HS-27A (cell line): Measurements from ENCODE around the gene RTL1.

Experiments used
- DNase-seq: peaks from one replicate; pipeline ENCODE4 v3.0.0-alpha.2; 2012; ENCODE audit warnings: low read depth, missing footprints

RTL1 gene

DNA sequence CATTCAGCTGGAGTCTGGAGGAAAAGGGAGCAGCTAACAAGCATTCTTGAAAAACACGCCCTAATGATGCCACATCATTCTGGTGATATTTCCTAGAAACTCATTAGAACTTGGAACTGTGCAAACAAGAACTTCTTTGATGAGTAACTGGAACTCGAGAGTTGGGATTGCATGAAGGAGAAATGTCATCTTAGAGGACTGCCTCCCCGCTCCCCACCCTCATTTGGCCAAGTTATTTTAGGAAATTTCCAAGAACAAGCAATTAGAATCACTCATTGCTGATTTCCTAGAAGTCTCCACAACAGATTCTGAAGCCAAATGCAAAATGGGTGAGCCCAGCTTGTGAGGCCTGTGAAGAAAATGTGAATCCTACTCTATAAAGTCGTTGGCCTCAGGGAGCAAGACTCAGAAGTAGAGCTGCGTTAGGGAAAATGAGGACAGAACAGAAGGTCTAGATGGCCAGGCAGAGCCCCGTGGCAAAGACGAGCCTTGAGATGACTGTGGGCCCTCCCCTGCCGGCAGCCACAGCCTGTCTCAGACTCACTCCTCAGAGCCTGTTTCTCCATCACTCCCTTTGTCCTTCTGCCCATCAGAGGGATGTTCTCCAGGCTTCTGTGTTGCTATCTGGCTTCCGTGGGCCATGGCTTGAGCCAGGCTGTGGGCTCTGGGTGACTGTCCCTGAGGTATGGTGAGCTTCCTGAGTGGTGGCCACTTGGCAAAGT is 38.4 kb downstream of the RTL1 start:
- no peak for DNase-seq

DNA sequence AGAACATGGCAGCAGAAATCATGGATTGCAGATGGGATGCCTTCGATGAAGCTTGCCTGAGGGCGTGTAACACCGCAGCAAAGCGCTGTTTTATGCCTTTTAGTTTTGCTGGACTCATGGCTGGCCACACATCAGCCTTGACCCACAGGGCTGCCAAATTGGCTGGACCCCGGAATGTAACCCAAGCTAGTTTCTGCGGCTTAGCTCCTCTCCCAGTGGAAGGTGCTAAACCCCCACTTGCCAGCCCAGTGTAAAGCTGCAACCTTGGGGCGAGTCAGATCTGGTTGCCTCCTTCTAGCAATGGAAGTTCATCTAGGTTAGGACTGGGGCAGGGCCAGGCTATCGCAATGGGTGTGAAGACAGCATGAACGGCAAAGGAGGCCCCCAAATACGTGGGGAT is 39.3 kb downstream of the RTL1 start:
- DNase-seq, result no peak

DNA sequence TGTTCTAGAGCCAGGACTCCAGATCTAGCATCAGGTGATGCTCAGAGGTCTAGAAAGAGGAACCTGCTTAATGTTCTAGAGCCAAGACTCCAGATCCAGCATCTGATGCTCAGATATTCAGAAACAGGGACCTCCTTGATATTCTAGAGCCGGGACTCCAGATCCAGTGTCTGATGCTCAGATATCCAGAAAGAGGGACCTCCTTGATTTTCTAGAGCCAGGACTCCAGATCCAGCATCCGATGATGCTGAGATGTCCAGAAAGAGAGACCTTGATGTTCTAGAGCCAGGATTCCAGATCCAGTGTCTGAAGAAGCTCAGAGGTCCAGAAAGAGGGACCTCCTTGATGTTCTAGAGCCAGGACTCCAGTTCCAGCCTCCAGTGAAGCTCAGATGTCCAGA is 40.7 kb downstream of the RTL1 start:
- DNase-seq, result no peak

DNA sequence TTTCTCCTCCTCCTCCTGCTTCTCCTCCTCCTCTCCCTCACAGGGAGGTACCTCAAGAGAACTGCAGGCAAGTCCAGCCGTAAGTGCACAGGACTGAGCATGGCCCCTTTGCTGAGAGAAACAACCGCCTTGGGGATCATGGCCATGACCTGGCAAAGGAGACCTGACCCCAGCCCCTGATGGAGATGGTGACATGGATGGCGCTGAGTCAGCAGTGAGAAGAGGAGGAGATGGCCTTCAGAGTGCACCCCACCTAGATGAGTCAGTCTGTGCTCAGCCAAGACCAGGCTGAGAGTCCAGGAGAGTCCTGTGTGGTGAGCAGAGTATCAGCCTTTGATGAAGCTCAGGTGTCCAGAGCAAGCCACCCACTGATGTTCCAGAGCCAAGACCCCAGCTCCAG is 41.2 kb downstream of the RTL1 start:
- no peak for DNase-seq

DNA sequence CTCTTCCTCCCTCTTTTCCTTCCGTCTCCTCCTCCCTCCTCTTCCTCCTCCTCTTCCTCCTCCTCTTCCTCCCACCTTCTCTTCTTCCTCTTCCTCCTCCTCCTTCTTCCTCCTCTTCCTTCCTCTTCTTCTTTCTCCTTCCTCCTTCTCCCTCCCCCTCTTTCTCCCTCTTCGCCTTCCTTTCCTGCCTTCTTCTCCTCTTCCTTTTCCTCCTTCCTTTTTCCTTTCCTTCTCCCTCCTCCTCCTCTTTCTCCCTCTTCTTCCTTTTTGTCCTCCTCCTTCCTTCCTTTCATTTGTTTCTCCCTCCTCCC is 41.6 kb downstream of the RTL1 start:
- no peak for DNase-seq

DNA sequence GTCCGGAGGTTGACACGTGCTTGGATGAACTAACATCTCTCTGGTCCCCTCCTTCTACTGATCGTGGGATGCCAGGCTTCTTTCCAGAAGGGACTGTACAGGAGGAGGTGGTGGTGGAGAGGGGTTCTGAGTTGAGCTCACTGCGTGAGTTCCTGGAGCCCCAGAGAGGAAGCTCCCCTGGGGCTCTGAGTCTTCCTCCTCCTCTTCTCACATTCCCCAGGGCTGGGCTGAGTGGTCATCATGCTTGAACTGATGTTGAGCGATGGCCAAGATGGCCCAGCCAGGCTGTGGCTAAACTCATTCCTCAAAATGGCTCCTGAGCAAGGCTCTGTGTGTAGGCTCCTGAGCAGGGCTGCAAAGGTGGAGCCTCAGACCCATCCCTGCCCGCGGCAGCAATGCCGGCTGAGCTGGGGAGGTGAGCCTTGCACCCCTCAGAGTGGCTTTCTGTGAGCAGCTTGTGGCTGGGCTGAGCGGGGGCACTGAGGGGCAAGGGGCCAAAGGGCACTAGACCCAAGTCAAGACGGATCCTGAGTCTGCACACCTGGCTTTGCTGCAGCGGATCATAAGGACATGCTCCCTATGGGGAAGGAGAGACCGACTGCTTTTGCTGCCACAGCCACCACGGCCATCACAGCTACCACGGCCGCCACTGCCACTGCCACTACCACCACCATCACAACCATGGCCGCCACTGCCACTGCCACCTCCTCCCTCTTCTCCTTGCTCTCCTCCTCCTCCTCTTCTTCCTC is 42.2 kb downstream of the RTL1 start:
- no peak for DNase-seq

DNA sequence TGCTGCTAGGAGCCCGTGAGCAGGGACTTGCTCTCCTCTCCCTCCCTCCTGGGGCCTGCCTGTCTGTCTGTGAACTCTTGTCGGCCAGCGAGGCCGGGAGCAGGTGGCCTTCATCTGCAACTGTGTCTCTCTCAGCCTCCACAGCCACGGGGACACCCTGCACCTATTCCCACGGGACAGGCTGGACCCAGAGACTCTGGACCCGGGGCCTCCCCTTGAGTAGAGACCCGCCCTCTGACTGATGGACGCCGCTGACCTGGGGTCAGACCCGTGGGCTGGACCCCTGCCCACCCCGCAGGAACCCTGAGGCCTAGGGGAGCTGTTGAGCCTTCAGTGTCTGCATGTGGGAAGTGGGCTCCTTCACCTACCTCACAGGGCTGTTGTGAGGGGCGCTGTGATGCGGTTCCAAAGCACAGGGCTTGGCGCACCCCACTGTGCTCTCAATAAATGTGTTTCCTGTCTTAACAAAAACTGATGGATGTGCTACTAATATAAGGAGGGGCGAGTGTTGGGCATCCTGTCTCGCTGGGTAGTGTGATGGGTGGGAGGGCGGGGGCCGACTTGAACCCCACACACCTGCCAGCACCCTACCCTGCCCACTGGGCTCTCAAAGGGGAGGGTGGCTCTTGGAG is 42.9 kb downstream of the RTL1 start:
- no peak for DNase-seq

DNA sequence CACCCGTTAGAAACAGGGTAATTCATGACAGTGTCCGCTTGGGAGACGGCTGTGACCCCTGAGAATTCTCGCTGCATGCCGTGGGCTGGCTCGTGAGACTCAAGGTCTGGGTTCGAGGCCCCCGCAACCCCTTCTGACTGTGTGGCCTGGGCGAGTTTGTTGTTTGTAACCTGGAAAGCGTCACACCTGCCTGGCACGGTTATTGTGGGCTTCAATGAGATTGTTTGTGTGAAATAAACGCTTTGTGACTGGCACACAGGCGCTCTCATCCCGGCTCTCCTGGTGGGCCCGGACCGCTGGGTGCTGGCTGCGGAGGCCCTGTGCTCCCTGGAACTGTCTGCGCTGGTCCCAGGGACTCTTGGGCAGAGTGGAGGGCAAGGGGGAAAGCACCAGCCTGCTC is 43.7 kb downstream of the RTL1 start:
- DNase-seq, result no peak

DNA sequence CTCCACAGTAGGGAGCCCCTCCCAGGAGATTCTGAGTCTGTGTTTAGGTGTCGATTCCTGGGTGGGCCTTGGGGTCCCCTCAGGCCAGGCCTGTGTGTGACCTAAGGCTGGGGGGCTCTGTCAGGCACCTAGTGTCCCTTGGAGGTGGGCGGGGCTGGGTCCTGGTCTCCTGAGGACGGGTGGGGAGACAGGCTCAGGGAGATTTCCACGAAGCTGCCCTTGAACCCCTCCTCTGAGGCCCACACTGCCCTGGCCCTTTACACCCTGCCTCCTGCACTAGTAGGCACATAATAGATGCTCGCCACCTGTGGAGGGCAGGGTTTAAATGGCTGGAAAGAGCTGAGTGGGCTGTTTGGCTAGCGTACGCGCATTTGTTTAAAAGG is 44.7 kb downstream of the RTL1 start:
- DNase-seq, result no peak

DNA sequence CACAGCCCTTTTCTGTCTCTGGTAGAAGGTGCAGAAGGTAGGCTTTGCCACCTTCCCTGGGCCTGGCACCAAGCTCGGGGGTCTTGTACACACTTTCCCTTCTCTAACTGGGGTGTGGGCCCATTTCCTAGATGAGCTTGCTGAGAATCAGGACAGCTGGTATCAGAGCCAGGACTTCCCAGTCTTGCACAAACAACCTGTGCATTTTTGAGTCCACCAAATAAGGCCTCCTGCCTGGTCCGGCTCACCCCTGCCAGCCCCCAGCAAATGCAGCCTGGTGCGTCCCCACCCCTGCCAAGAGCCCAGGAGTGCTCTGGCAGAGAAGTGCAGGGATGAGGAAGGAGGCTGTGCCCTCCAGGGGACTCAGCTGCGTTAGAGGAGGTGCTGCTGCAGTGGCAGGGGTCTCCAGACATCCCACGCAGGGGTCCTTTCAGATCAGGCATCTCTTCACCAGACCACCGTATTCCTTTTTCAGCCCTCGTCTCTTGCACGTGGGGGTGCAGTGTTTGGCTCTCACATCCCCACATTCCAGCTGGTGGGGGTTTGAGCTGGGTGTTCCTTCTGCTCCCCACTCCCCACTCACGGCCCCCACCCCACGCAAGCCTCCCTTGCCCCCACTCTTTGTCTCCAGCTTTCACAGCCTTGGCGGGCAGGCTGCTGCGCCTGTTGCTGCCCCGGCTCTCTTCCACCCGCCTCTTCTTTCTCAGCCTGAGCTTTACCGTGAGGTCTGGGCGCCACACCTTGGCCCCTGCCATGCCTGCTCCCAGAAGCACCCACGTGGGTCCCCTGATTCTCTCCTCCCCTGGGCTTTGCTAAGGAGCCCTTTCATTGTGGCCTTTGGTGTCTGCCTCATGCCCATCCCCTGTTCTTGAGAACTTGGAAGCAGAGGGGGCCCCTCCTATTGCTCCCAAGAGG is 45.3 kb downstream of the RTL1 start:
- no peak for DNase-seq

DNA sequence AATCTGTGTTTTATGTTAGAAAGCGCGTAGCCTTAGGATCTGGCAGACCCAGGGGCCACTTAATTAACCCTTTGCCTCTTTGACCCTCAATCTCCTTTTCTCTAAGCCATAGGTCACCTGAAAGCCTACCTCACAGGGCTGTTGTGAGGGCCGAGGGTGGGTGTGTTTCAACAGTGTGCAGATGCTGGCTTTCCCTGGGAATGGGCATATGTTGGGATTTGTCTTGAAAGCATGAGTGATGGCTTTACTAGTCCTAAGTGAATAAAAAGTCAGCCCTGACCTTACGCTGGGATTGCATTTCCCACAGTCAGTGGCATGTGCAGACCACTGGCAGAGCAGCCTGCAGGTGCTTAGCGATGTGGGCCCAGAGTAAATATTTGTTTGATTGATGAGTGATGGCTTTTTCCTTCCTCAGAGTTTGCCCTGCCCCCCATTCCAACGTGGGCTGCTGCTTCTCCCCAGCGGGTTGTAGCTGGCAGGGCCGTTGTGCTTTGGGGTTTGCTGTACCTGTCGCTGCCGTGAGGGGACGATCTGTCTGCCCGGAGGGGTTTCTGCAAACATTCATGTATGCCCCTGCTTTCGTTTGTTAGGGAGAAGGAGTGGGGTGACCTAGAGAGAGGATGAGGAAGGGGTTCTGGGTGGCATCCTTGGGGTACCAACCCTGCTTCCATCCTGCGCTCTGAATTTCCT is 46.1 kb downstream of the RTL1 start:
- DNase-seq, result no peak

DNA sequence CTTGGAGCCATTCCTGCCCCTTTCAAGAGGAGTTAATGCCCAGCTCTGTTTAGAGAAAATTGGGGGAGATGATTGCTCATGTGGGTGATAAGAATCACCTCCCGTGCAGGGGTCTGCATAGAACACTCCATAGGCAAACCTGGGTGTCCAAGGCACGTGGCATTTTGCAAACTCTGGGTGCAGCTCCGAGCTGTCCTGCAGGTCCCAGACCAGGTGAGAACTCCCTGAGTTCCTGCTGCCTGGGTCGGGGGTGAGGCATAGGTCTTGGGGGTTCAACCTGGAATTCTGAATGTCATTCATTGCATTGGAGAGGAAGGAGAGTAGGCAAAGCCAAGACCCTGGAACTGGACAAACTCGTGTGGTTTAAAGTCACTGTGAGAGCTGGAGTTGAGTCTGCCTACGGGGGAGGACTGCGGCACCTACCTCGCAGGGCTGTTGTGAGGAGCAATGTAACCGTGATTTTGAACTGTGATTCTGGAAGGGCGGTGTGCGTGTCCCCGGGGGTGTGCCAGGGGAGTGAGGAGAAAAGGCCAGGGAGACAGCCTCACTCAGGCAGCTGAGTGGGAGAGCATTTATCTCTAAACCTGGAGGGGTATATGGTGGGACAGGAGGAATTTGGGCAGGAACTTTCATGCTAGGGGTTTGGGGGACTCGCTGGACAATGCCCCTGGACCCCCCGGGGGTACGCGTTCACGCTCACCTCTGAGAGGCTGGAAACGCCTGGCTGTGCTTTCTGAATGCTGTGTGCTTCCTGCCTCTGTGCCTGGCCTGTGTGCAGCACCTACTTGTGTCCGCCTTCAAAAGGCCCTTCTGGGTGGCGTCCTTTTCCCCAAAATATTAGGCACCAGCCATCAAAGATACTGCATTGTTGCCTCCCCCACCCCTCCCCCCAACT is 47.2 kb downstream of the RTL1 start:
- DNase-seq, result no peak

DNA sequence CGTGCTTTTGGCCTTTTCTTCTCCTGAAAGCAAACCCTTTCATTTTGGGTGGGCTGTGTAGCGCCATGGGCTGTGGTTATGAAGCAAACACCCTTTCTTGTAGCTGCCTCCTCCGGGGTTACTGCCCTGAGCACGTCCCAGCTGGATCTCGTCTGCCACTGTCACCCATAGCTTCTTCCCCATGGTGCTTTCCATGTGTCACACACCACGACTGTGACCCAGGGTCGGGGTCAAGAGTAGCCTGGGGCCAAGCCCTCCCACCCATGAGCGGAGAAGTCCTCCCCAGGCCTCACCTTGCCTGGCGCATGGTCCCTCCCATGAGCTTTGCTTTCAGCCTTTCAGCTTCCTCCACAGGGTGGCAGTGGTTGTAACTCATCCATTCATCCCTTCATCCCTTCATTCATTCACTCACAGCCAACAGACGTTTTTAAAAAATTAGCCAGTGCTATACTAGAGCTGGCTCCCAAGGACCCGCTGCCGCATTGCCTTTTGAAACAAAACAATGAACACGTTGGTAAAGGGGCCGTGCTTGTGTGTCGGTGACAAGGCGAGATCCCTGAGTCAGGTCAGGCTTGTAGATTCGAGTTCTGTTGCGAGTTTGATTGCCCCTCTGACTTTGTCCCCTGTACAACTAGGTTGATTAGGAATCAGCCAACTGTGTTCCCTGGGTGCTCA is 48.1 kb downstream of the RTL1 start:
- DNase-seq, result no peak

DNA sequence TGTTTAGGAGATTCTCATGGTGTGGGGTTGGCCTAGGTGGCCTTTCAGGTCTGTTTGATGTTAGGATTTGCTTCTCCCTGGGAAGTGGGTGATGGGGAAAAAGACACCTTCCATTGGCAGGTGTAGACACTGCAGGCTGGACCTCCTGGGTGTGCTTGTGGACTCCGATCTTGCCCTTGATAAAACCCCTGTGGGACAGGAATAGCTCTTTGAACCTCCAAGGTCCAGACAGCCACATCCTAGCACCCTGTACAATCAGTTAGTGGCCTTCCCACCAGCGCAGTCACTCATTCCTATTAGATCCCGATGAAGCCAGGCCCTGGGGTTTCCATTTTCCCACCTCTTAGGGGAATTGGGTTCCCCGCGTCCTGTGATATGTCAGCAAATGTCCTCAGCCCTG is 49.1 kb downstream of the RTL1 start:
- DNase-seq, result no peak

DNA sequence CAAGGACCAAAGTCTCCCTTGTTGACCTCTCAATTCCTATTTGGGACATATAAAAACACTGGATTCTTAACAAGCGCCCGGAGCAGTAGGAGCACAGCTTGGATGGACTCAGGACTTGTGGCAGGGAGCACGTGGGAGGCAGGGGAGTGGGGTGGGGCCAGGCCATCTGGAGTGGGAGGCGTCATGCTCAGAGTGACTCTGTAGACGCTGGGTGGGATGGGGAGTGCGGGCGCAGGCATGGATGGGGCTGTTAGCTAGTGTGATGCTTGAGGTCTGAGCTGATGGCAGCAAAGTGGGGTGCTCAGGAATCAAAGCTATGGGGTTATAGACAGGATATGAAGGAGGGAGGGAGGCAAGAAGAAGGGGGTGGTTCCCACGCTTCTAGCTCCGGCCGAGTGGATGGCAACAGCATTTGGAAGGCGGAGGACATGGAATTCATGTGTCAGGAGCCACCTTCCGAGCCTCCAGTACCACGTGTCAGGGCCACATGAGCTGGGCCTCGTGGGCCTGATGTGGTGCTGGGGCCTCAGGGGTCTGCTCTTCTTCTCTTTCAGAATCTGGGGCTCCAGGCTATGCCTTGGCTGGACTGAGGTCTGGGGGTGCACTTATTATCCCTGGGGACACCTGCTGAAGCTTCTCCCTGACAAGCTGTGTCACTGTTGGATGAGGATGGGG is 51.4 kb downstream of the RTL1 start:
- DNase-seq, result no peak

DNA sequence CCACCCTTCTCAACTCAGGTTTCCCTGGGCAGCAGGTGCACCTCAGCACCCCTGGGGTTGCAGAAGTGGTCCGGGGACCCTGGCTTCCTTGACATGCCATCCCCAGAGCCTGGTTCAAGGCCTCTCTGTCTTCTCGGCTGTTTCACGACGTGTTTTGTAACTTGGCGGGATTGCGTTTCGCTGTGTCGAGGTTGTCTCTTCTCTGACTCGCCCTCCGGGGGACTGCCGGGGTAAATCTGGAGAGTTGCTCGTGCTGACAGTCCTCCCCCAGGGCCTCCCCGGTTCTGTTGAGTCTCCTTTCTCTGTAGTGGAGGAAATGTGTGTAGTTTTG is 52.0 kb downstream of the RTL1 start:
- no peak for DNase-seq

DNA sequence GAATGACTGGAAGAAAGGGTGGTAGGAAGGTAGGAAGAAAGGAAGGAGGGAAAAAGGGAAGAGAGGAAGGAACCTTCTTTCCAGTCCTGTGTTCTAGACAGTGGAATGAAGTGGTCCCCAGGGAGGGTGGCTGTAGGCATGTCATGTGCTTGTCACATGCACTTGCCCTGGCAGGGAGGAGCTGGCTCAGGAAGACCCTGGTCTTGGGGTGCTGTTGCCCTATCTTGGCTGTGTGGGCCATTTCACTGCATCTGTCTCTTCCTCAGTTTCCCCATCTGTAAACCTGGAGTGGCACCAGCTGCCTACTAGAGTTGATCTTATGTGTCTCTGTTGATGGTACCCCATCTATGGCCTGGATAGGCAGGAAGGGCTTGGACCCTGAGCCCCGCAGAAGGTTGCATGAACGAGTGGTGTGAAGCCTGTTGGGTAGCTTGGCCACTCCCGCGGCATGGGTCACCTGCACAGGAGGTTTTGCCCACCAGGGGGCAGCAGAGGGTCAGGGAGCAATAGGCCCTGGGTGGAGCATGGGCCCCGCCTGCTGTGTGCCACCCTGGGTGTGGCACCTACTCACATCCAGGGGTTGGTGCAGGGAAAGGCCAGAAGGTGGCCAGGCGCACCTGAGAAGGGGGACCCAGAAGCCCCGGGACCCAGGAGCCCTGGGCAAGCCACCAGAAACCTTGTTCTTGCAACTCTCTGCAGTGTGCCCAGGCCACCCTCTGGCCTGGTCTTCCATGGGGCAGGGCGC is 52.5 kb downstream of the RTL1 start:
- no peak for DNase-seq

DNA sequence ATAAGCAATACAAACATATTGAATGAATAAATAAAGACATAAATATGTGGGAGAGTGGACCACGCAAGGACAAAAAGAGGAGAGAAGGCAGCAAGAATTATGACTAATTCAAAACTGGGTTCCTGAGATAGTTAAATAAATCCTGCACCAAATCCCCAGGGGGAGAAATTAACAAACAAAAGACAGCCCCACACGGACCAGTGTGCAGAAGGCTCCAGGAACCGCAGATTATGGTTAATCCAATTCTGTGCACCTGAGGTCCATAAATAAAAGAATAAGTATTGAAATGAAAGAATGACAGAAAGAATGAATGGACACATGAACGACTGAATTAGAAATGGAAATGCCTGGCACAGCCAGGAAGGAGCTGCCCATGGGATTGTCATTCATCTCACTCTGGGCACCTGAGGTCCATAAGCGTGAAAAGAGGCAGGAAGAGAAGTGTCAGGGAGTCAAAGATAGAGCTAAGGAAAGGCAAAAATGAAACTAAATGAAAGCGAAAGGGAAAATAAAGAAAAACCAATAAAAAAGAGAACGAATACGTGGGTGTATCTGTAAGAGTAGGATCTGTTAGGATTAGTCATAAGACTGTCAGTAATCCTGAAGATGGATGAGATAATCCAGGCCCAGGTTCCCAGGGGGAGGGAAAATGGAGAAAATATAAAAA is 54.3 kb downstream of the RTL1 start:
- no peak for DNase-seq
